Common myeloid progenitor, CD34-positive (primary cell): ENCODE data around the gene MICALL2.

ENCODE experiments used
- CTCF ChIA-PET: fragments of 350-600 bp; sonication (Branson Sonifier 250); formaldehyde crosslinking; loops from one replicate; lab custom pipeline; 2021; ENCODE audit warnings: antibody characterized with exemption; lab: Charles Lee
- POLR2A ChIA-PET: fragments of 350-600 bp; sonication (Branson Sonifier 250); formaldehyde crosslinking; loops from one replicate; lab custom pipeline; 2021; ENCODE audit warnings: antibody characterized with exemption; lab: Charles Lee
- DNase-seq, 3 donors: peaks; one replicate each; pipeline versions ENCODE4 v3.0.0 to v3.0.0-alpha.2; 2013
- H3K27ac ChIP-seq, 2 experiments: 1 replicate in 1 of 2; 2 replicates in 1 of 2; pipeline ENCODE4 v1.7.0; 2013; ENCODE audit warnings: inconsistent platforms in 2 of 2, low read length in 2 of 2, mild to moderate bottlenecking in 2 of 2, low read depth in 1 of 2, moderate library complexity in 1 of 2; ENCODE audit not compliant: severe bottlenecking in 2 of 2, insufficient read depth in 1 of 2, poor library complexity in 1 of 2
- H3K27me3 ChIP-seq, 5 experiments: replicated peaks in 2 of 5; 1 replicate in 3 of 5; 2 replicates in 2 of 5; pipeline versions ENCODE4 v1.6.1 to v1.7.0; 2013; ENCODE audit warnings: low read length in 4 of 5, mild to moderate bottlenecking in 2 of 5, moderate library complexity in 2 of 5, inconsistent platforms in 1 of 5; ENCODE audit not compliant: insufficient read depth in 5 of 5, control insufficient read depth in 4 of 5
- H3K36me3 ChIP-seq, 4 experiments: 1 replicate in 2 of 4; 2 replicates in 2 of 4; pipeline versions ENCODE4 v1.6.1 to v1.7.0; 2013; ENCODE audit warnings: low read length in 3 of 4, control low read depth in 1 of 4, mild to moderate bottlenecking in 1 of 4; ENCODE audit not compliant: control insufficient read depth in 4 of 4, insufficient read depth in 4 of 4
- H3K4me1 ChIP-seq, 4 experiments: 1 replicate in 3 of 4; 2 replicates in 1 of 4; pipeline versions ENCODE4 v1.6.1 to v1.7.1; 2013; ENCODE audit warnings: low read length in 3 of 4, mild to moderate bottlenecking in 3 of 4, control low read depth in 1 of 4, inconsistent platforms in 1 of 4, moderate library complexity in 1 of 4; ENCODE audit not compliant: control insufficient read depth in 4 of 4, insufficient read depth in 4 of 4; ENCODE audit errors: control extremely low read depth in 1 of 4
- H3K4me3 ChIP-seq, 7 experiments: 1 replicate in 4 of 7; 2 replicates in 3 of 7; pipeline versions ENCODE4 v1.5.1 to v1.7.0; 2013; ENCODE audit warnings: mild to moderate bottlenecking in 7 of 7, low read length in 6 of 7, moderate library complexity in 6 of 7, inconsistent platforms in 2 of 7, low read depth in 2 of 7, control low read depth in 1 of 7; ENCODE audit not compliant: insufficient read depth in 4 of 7, control insufficient read depth in 1 of 7; ENCODE audit errors: extremely low read depth in 1 of 7
- H3K9me3 ChIP-seq, 5 experiments: 1 replicate in 4 of 5; 2 replicates in 1 of 5; pipeline versions ENCODE4 v1.6.1 to v1.7.1; 2013; ENCODE audit warnings: low read length in 4 of 5, mild to moderate bottlenecking in 2 of 5, inconsistent platforms in 1 of 5, low read depth in 1 of 5, moderate library complexity in 1 of 5; ENCODE audit not compliant: control insufficient read depth in 4 of 5, insufficient read depth in 2 of 5; ENCODE audit errors: control extremely low read depth in 1 of 5
- WGBS: methylation state at CpG from one replicate; pipeline ENCODE4 v1.1.5; 2013; ENCODE audit not compliant: insufficient coverage; 5-methylcytosine and 5-hydroxymethylcytosine counted together

The MICALL2 gene

DNA sequence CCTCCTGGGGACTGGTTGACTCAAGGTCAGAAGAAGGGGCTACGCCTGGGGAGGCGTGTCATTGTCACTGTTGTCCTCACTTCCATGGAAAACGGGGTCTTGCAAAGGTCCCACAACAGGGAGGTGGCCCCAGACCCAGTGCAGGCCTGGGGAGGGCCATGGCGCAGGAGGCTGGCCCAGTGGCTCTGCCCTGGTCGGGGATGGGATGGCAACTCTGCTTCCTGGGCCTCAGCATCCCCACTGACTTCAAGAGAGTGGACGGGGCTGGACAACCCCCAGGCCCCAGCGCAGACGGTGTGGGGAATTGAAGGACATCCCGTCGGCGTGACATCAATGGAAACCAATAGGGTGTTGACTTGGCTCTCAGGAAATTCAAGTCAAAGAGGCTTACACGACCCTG is 35.2 kb downstream of the MICALL2 start:
- WGBS: 89% methylated on average over 11 of the region's 12 CpGs
- CTCF ChIA-PET: no interaction called here
- Histone ChIP-seq H3K27me3 (peaks cover 0 to 7% (median 0%) of the 10 kb centered on the region in 5 experiments), H3K9me3 (no peaks in the 10 kb centered on the region), H3K27ac (no peak overlapping the region), H3K4me1 (peaks cover 0 to 9% (median 7%) of the 10 kb centered on the region in 4 experiments), H3K4me3 (no peak overlapping the region), H3K36me3 (no peaks in the 10 kb centered on the region)
- no peak for DNase-seq
- POLR2A ChIA-PET: no interaction called here

DNA sequence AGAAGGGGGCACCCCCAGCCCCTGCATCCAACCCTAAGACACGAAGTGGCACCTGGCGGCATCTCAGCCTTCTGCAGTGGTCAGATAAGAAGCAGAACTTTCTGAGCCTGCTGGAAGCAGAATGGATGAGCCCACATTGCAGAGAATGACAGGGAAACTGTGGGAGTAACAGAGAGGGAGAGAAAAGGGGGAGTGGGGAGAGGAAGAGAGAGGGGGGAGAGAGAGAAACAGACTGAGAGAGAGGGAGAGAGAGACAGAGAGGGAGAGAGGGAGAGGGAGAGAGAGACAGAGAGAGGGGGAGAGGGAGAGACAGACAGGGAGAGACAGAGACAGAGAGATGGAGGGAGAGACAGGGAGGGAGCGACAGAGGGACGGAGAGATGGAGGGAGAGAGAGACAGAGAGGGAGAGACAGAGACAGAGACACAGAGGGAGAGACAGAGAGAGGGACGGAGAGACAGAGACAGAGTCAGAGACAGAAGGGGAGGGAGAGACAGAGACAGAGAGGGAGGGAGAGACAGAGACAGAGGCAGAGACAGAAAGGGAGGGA is 35.9 kb downstream of the MICALL2 start:
- Histone ChIP-seq H3K27ac (no peak overlapping the region), H3K4me1 (peaks cover 0 to 10% (median 7%) of the 10 kb centered on the region in 4 experiments), H3K4me3 (peak overlapping the region in 1 of 7 experiments; percentile 7), H3K27me3 (peaks cover 0 to 7% (median 0%) of the 10 kb centered on the region in 5 experiments), H3K9me3 (no peaks in the 10 kb centered on the region), H3K36me3 (no peaks in the 10 kb centered on the region)
- no peak for DNase-seq
- POLR2A ChIA-PET: no interaction called here
- WGBS: 66% methylated on average over 5 of the region's 5 CpGs
- CTCF ChIA-PET: interaction anchor here (0.9 to 1.1 kb wide), 3 partner anchors 9 to 51 kb away, joined by 3 to 4 read pairs (median 4); no protein-coding TSS in a partner anchor

DNA sequence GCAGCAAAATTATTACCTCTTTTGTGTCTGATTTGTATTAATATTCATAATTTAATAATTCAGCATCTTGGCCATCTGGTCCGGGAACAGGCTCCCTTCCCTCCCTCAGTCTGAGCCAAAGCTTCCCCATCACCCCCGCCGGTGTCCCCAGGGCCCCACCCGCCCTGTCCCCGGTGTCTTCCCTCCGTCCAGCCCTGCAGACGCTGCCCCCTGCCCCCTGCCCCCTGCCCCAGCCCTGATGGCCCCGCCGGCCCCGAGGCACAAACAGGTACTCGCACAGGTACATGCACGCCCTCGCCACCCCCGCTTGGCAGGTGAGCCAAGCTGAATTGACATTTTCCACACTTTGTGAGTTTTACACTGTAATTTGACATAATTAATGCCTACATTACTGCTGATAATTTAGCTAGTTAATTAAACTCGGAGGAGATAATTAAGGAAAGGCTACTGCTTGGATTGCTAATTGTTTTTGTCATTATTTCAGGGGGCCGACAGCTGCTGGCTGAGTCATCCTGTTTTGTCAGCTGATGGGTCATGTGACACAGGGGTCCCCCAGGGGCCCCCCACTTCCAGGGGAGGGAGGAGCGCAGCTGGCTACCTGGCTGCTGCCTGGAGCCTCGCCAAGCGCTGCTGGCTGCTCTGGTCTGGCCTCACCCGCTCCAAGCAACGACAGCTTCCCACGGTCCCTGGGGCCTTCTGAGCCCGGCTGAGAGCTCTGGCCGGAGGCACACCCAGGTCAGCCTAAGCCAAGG is 36.6 kb downstream of the MICALL2 start:
- Histone ChIP-seq H3K27ac (no peak overlapping the region), H3K4me1 (peaks cover 0 to 16% (median 10%) of the 10 kb centered on the region in 4 experiments), H3K36me3 (no peaks in the 10 kb centered on the region), H3K9me3 (peaks cover 0 to 3% (median 0%) of the 10 kb centered on the region in 5 experiments), H3K27me3 (peaks cover 0 to 11% (median 0%) of the 10 kb centered on the region in 5 experiments), H3K4me3 (peak overlapping the region in 1 of 7 experiments; percentile 7)
- CTCF ChIA-PET: interaction anchor here (0.6 to 1.1 kb wide), 5 partner anchors 10 to 330 kb away, joined by 3 to 4 read pairs (median 3); no protein-coding TSS in a partner anchor
- DNase-seq: peak; percentile 49 to 77 (median 76)
- POLR2A ChIA-PET: no interaction called here
- WGBS: 20% methylated on average over 12 of the region's 24 CpGs

DNA sequence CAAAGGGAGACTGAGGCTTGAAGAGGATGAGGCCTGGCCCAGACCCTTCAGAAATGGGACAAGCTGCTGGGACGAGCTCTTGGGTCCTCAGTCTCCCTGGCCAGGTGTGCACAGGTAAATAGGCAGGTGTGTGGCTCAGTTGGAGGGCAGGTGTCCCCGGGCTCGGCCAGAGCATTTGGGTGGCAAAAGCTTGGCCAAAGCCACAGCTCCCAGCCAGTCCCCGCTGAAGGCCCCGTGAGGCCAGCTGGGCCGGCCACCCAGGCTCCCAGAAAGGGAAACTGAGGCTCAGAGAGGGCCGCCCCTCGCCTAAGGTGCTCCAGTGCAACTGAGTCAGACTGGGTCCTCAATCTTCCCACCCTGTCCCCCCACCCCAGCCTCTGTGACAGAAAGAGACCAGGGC is 37.3 kb downstream of the MICALL2 start:
- Histone ChIP-seq H3K27ac (no peak overlapping the region), H3K4me3 (no peak overlapping the region), H3K27me3 (peaks cover 0 to 14% (median 0%) of the 10 kb centered on the region in 5 experiments), H3K4me1 (peaks cover 0 to 24% (median 17%) of the 10 kb centered on the region in 4 experiments), H3K9me3 (peaks cover 0 to 3% (median 0%) of the 10 kb centered on the region in 5 experiments), H3K36me3 (no peaks in the 10 kb centered on the region)
- CTCF ChIA-PET: interaction anchor here (0.6 to 1.0 kb wide), 2 partner anchors 196 to 330 kb away, joined by 3 read pairs; no protein-coding TSS in a partner anchor
- no peak for DNase-seq
- POLR2A ChIA-PET: no interaction called here
- WGBS: 97% methylated on average over 8 of the region's 8 CpGs

DNA sequence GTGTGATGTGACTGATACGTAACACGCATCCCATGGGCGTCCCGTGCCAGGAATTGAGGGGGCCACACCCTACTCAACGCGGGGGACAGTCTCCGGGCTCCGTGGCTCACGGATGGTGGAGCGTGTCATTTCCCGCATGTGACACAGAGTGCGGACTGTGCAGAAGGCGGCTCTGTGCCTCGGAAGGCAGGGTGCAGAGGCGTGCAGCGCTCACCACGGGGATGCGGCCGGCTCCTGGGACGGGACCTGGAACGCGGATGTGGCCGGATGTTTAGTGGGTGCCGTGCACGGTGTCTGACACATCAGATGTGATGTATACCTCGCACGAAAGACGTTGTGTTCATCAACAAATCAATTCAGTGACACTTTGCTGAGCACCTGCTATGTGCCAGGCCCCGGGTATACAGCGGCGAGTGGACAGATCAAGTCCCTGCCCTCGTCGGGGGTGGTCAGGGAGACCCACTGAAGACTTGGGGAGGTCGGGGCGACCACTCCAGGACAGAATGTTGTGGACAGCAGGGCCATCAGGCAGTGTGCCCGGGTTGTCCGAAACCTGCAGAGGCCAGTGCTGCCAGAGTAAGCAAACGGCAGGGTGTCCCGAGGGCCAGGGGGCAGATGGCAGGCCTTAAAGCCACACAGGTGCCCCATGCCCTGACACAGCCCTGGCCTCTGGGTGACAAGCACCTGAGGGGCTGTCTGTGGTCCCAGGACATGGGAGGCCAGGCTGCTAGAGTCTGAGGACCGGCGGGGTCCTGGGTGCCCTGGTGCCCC is 38.1 kb downstream of the MICALL2 start:
- ChIA-PET CTCF (no interaction called here), POLR2A (no interaction called here)
- H3K27ac ChIP-seq: no peak overlapping the region
- H3K9me3 ChIP-seq: peaks cover 0 to 3% (median 0%) of the 10 kb centered on the region in 5 experiments
- H3K36me3 ChIP-seq: no peaks in the 10 kb centered on the region
- DNase-seq: no peak
- 95% methylated on average over 39 of the region's 41 CpGs for WGBS
- no peak overlapping the region for H3K4me3 ChIP-seq
- peaks cover 0 to 19% (median 2%) of the 10 kb centered on the region in 5 experiments for H3K27me3 ChIP-seq
- peaks cover 0 to 26% (median 18%) of the 10 kb centered on the region in 4 experiments for H3K4me1 ChIP-seq

DNA sequence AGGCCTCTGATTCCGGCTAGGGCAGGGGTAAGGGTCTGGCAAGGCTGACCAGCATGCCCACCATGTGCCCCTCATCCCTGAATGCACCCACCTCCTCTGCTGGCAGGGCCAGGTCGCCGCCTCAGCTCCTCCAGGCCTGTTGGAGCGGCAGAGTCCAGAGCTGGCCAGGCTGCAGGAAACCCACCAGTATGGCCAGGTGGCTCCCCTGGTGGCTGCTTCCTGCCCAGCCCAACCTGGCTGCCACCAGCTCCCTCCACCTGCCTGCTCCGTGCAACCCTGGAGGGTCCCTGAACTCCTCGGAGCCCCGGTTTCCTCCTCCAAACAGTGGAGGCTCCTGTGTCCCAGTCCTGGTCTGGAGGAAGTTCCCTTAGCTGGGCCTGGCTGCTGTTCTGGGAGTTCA is 39.6 kb downstream of the MICALL2 start:
- peaks cover 0 to 26% (median 18%) of the 10 kb centered on the region in 4 experiments for H3K4me1 ChIP-seq
- WGBS: 90% methylated on average over 6 of the region's 7 CpGs
- no peaks in the 10 kb centered on the region for H3K36me3 ChIP-seq
- DNase-seq: no peak
- ChIA-PET POLR2A (no interaction called here), CTCF (interaction anchor here (1.0 to 1.2 kb wide), 2 partner anchors 9 to 13 kb away, joined by 3 to 4 read pairs; no protein-coding TSS in a partner anchor)
- no peak overlapping the region for H3K4me3 ChIP-seq
- H3K27ac ChIP-seq: no peak overlapping the region
- peaks cover 0 to 22% (median 2%) of the 10 kb centered on the region in 5 experiments for H3K27me3 ChIP-seq
- peaks cover 0 to 3% (median 0%) of the 10 kb centered on the region in 5 experiments for H3K9me3 ChIP-seq
